Dendritic cell treated with granulocyte-macrophage colony-stimulating factor and Interleukin-4, amounts not matched to agents 40 ng/mL and 50 ng/mL, for 4 days (primary cell): Measurements from ENCODE around the gene WFDC11.
"Not testable (repeated sequence)": the region's sequence is repeated elsewhere in the genome, so short reads cannot be mapped to it uniquely, and the experiment has no call there.

Experiments used
- H3K27ac Mint-ChIP-seq: one replicate; pipeline ENCODE4 v1.8.0; 2022; ENCODE audit warnings: mild to moderate bottlenecking, mixed read lengths
- H3K27me3 Mint-ChIP-seq: one replicate; pipeline ENCODE4 v1.8.0; 2022; ENCODE audit warnings: mild to moderate bottlenecking, mixed read lengths
- H3K36me3 Mint-ChIP-seq: one replicate; pipeline ENCODE4 v1.8.0; 2022; ENCODE audit warnings: low read depth, mixed read lengths
- H3K4me1 Mint-ChIP-seq: one replicate; pipeline ENCODE4 v1.8.0; 2022; ENCODE audit warnings: low read depth, mixed read lengths
- H3K4me3 Mint-ChIP-seq: one replicate; pipeline ENCODE4 v1.8.0; 2022; ENCODE audit warnings: mild to moderate bottlenecking, moderate library complexity, mixed read lengths
- H3K9me3 Mint-ChIP-seq: one replicate; pipeline ENCODE4 v1.8.0; 2022; ENCODE audit warnings: mixed read lengths
- intact Hi-C: fragments of 100-400 bp; cut with micrococcal nuclease; formaldehyde crosslinking; loops from one replicate; pipeline ENCODE4 v1.15.0; 2022

The WFDC11 gene

DNA sequence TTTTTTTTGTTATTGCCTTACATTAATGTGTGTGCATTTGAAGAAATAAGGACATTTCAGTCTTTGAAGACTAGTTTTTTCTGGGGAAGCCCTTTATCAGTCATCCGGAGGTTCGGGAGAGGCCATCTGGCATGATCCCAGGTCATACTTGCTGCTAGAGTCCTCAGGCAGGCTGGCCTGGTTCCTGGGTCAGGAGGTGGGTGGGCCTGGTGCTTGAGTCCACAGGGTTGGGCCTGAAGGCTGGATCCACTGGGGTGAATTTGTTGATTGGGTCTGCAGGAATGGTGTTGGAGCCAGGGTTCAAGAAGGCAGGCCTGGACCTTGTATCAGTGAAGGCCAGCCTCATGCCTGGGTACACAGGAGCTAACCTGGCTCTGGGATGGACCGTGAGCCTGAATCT is 23.2 kb downstream of the WFDC11 start:
- no peak overlapping the region for H3K4me3 Mint-ChIP-seq
- H3K36me3 Mint-ChIP-seq, result no peaks in the 10 kb centered on the region
- H3K9me3 Mint-ChIP-seq, result no peaks in the 10 kb centered on the region
- peaks cover 9% of the 10 kb centered on the region for H3K27me3 Mint-ChIP-seq
- intact Hi-C loops, result no loop called here
- H3K4me1 Mint-ChIP-seq, result no peaks in the 10 kb centered on the region
- no peak overlapping the region for H3K27ac Mint-ChIP-seq

GRCh38 chr20:45645869-45646268 is 24.2 kb downstream of the WFDC11 start:
- H3K4me1 Mint-ChIP-seq, H3K27ac Mint-ChIP-seq, H3K36me3 Mint-ChIP-seq, intact Hi-C loops, H3K9me3 Mint-ChIP-seq, H3K4me3 Mint-ChIP-seq, H3K27me3 Mint-ChIP-seq: not testable (repeated sequence)

DNA sequence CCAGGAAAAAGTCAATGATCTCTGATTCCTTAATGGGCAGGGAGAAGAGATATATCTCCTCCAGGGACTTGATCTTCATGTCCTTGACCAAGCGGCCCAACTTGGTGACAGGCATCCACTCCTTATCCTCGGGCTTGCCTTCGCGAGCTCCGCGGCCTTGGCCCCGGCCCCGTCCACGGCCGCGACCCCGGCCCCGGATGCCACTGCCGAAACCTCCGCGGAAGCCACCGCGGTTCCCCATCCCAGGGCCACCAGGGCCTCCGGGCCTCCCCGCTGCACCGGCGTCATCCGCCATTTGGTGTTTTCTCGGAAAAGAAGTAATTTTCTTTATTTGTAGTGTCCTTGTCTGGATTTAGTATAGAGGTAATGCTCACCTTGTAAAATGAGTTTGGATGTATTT is 29.0 kb downstream of the WFDC11 start:
- H3K4me1 Mint-ChIP-seq, H3K9me3 Mint-ChIP-seq, H3K27ac Mint-ChIP-seq, H3K4me3 Mint-ChIP-seq, intact Hi-C loops, H3K36me3 Mint-ChIP-seq: not testable (repeated sequence)
- peaks cover 13% of the 10 kb centered on the region for H3K27me3 Mint-ChIP-seq

- no peak overlapping the region for H3K27ac Mint-ChIP-seq
- H3K36me3 Mint-ChIP-seq, result no peaks in the 10 kb centered on the region
- H3K27me3 Mint-ChIP-seq, result peaks cover 12% of the 10 kb centered on the region
- no peaks in the 10 kb centered on the region for H3K4me1 Mint-ChIP-seq
- no peaks in the 10 kb centered on the region for H3K9me3 Mint-ChIP-seq
- H3K4me3 Mint-ChIP-seq, result no peak overlapping the region
- intact Hi-C loops, result no loop called here
Measured at GRCh38 chr20:45639687-45640086, 30.4 kb downstream of the WFDC11 start.

DNA sequence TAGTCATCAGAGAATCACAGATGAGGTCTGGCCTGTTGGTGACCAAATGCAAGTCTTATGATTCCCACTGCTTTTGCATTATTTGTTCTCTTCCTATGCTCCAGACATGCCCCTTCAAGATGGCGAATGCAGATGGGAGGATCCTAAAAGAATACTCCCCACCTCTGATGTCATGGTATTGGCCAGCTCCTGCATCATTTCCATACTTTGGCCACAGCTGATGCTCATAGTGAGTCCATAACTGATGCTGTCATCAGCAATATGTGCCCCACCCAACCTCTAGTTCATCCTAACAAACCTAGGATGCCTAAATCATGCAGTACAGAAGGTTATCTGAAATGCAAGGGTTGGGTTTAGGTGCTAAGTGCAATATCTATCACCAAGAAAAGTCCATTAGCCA is 33.5 kb downstream of the WFDC11 start:
- no peaks in the 10 kb centered on the region for H3K9me3 Mint-ChIP-seq
- intact Hi-C loops, result no loop called here
- H3K27me3 Mint-ChIP-seq, result peaks cover 6% of the 10 kb centered on the region
- no peaks in the 10 kb centered on the region for H3K36me3 Mint-ChIP-seq
- no peak overlapping the region for H3K4me3 Mint-ChIP-seq
- H3K27ac Mint-ChIP-seq, result no peak overlapping the region
- H3K4me1 Mint-ChIP-seq, result no peaks in the 10 kb centered on the region

GRCh38 chr20:45631184-45631583 is 38.9 kb downstream of the WFDC11 start, which contains the start of gene WFDC9:
TSS of gene WFDC9 (minus strand) at chr20:45631284. CDS start at chr20:45610181, 21,103 bp downstream.
- Mint-ChIP-seq H3K4me3 (no peak within 1 kb of the TSS), H3K36me3 (no peaks in the 10 kb centered on the region), H3K9me3 (no peaks in the 10 kb centered on the region), H3K27me3 (peaks cover 7% of the 10 kb centered on the region), H3K27ac (no peak within 1 kb of the TSS), H3K4me1 (no peaks in the 10 kb centered on the region)
- intact Hi-C loops, result no loop called here

DNA sequence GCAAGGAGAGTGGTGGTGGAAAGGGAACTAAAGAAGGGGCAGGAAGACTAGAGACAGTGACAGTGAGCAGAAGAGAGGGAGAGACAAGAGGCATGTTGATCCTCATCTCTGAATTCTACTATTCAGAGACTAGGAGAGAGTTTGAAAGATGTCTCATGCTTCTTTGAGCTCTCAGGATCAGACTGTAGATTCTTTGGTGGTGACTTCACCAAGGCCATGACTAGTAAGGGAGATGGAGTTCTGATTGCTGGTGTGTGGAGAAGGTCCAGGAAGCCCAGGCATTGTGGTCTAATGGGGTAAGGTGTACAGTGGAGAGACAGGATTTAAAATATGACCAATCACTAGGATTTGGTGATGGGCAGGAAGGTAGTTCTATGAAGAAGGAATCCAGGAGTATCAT is 39.7 kb downstream of the WFDC11 start:
- no peaks in the 10 kb centered on the region for H3K36me3 Mint-ChIP-seq
- no peaks in the 10 kb centered on the region for H3K4me1 Mint-ChIP-seq
- H3K9me3 Mint-ChIP-seq, result peaks cover 1% of the 10 kb centered on the region
- H3K27ac Mint-ChIP-seq, result no peak overlapping the region
- intact Hi-C loops, result no loop called here
- H3K4me3 Mint-ChIP-seq, result no peak overlapping the region
- H3K27me3 Mint-ChIP-seq, result peaks cover 7% of the 10 kb centered on the region

- H3K27me3 Mint-ChIP-seq, result peaks cover 12% of the 10 kb centered on the region
- H3K36me3 Mint-ChIP-seq, result no peaks in the 10 kb centered on the region
- intact Hi-C loops, result no loop called here
- peaks cover 7% of the 10 kb centered on the region for H3K9me3 Mint-ChIP-seq
- no peaks in the 10 kb centered on the region for H3K4me1 Mint-ChIP-seq
- H3K27ac Mint-ChIP-seq, result no peak within 1 kb of the TSS
- H3K4me3 Mint-ChIP-seq, result no peak within 1 kb of the TSS
Measured at GRCh38 chr20:45629496-45630100, 40.4 kb downstream of the WFDC11 start, which contains the start of gene WFDC10A. TSS of gene WFDC10A (plus strand) at chr20:45629739. CDS start at chr20:45629814, 75 bp downstream.

- H3K4me1 Mint-ChIP-seq, result no peaks in the 10 kb centered on the region
- no peak overlapping the region for H3K4me3 Mint-ChIP-seq
- H3K9me3 Mint-ChIP-seq, result peaks cover 7% of the 10 kb centered on the region
- intact Hi-C loops, result no loop called here
- no peak overlapping the region for H3K27ac Mint-ChIP-seq
- no peaks in the 10 kb centered on the region for H3K36me3 Mint-ChIP-seq
- H3K27me3 Mint-ChIP-seq, result peaks cover 15% of the 10 kb centered on the region
Measured at GRCh38 chr20:45626540-45626939, 43.5 kb downstream of the WFDC11 start.

GRCh38 chr20:45621593-45621992 is 48.4 kb downstream of the WFDC11 start:
- Mint-ChIP-seq H3K4me1 (no peaks in the 10 kb centered on the region), H3K4me3 (no peak overlapping the region), H3K36me3 (no peaks in the 10 kb centered on the region), H3K27me3 (peaks cover 24% of the 10 kb centered on the region), H3K27ac (no peak overlapping the region), H3K9me3 (peaks cover 7% of the 10 kb centered on the region)
- intact Hi-C loops, result no loop called here

GRCh38 chr20:45617591-45617990 is 52.4 kb downstream of the WFDC11 start:
- intact Hi-C loops, result no loop called here
- no peaks in the 10 kb centered on the region for H3K9me3 Mint-ChIP-seq
- H3K36me3 Mint-ChIP-seq, result no peaks in the 10 kb centered on the region
- no peaks in the 10 kb centered on the region for H3K4me1 Mint-ChIP-seq
- no peak overlapping the region for H3K27ac Mint-ChIP-seq
- peaks cover 20% of the 10 kb centered on the region for H3K27me3 Mint-ChIP-seq
- H3K4me3 Mint-ChIP-seq, result no peak overlapping the region

GRCh38 chr20:45612314-45612713 is 57.7 kb downstream of the WFDC11 start:
- H3K27me3 Mint-ChIP-seq, result peaks cover 6% of the 10 kb centered on the region
- H3K36me3 Mint-ChIP-seq, result no peaks in the 10 kb centered on the region
- intact Hi-C loops, result no loop called here

GRCh38 chr20:45611054-45611453 is 59.0 kb downstream of the WFDC11 start:
- Mint-ChIP-seq H3K27ac (no peak overlapping the region), H3K36me3 (no peaks in the 10 kb centered on the region), H3K9me3 (peaks cover 20% of the 10 kb centered on the region), H3K27me3 (peaks cover 3% of the 10 kb centered on the region), H3K4me1 (no peaks in the 10 kb centered on the region), H3K4me3 (no peak overlapping the region)
- intact Hi-C loops, result no loop called here

More at GRCh38 chr20:45612314-45612713, 57.7 kb downstream of the WFDC11 start:
- Mint-ChIP-seq H3K27ac (no peak overlapping the region), H3K4me1 (no peaks in the 10 kb centered on the region), H3K9me3 (peaks cover 8% of the 10 kb centered on the region), H3K4me3 (no peak overlapping the region)

DNA sequence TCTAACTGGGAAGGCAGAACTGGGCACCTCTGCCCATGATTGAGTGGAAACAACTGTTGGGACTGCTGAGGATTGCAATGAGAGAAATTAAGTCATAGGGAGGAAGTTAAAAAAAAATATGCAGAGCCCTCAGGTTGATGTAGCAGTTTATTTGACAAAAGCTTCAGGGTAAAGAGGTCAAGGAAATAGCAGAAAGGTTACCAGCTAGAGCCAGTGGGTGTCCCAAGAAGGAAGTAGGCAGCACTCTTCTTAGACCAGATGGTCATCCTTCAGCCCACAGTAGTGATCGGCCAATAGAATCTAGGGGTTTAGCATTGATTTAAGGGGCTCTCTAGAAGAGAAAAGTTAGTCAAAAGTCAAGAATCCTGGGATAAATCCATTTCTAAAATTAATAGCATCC is 62.2 kb downstream of the WFDC11 start:
- peaks cover 10% of the 10 kb centered on the region for H3K27me3 Mint-ChIP-seq
- no peaks in the 10 kb centered on the region for H3K4me1 Mint-ChIP-seq
- peaks cover 24% of the 10 kb centered on the region for H3K9me3 Mint-ChIP-seq
- no peak overlapping the region for H3K27ac Mint-ChIP-seq
- intact Hi-C loops, result no loop called here
- H3K36me3 Mint-ChIP-seq, result no peaks in the 10 kb centered on the region
- H3K4me3 Mint-ChIP-seq, result no peak overlapping the region
